HepG2 (cell line): ENCODE results near the gene SPTBN4. TPM values are rescaled to one million over a fixed set of nuclear protein-coding genes. Genes with fewer than 3 reads are reported as not detected.
A peak's percentile ranks its signal among the peaks of the same experiment; 100 is the strongest.

Experiments used
- EP300 ChIP-seq, 3 experiments: sonication (generic) in 1 of 3; formaldehyde crosslinking in 1 of 3; IDR thresholded peaks; 2 replicates each; pipeline versions ENCODE4 v1.5.1 to v1.6.1; 2011 to 2020; ENCODE audit warnings: low read depth in 2 of 3, low read length in 2 of 3, borderline replicate concordance in 1 of 3, improper control_type of control experiment in 1 of 3, mild to moderate bottlenecking in 1 of 3, missing genetic modification reagents in 1 of 3, moderate library complexity in 1 of 3
- GABPB1 ChIP-seq: IDR thresholded peaks from 2 replicates; pipeline ENCODE4 v1.6.1; 2016; ENCODE audit warnings: mild to moderate bottlenecking, missing genetic modification reagents, moderate library complexity, missing compliant biosample characterization
- KDM4B ChIP-seq: sonication (generic); formaldehyde crosslinking; IDR thresholded peaks from 2 replicates; pipeline ENCODE4 v1.4.0; 2020; ENCODE audit warnings: missing genetic modification reagents
- MIER3 ChIP-seq: IDR thresholded peaks from 2 replicates; pipeline ENCODE4 v1.6.1; 2016; ENCODE audit warnings: missing compliant biosample characterization, borderline replicate concordance
- NAIF1 ChIP-seq: sonication (generic); formaldehyde crosslinking; IDR thresholded peaks from 2 replicates; pipeline ENCODE4 v1.5.0; 2020; ENCODE audit warnings: mild to moderate bottlenecking, missing genetic modification reagents, borderline replicate concordance
- NFE2 ChIP-seq: sonication (generic); formaldehyde crosslinking; IDR thresholded peaks from 2 replicates; pipeline ENCODE4 v1.4.0; 2020; ENCODE audit warnings: missing genetic modification reagents
- NR2C2 ChIP-seq: sonication (generic); formaldehyde crosslinking; IDR thresholded peaks from 2 replicates; pipeline ENCODE4 v1.4.0; 2020; ENCODE audit warnings: missing genetic modification reagents, mild to moderate bottlenecking, moderate library complexity, borderline replicate concordance
- PCBP2 ChIP-seq: fragments of 200-400 bp; formaldehyde crosslinking; optimal IDR thresholded peaks from 2 replicates; pipeline ENCODE3; 2018; ENCODE audit warnings: low read length, low read depth; ENCODE audit not compliant: poor library complexity, severe bottlenecking
- RBM39 ChIP-seq: fragments of 200-400 bp; formaldehyde crosslinking; IDR thresholded peaks from one replicate; pipeline ENCODE4 v1.6.1; 2018; ENCODE audit warnings: antibody characterized with exemption, mild to moderate bottlenecking, low read depth, low read length; ENCODE audit not compliant: poor library complexity, severe bottlenecking
- ZBTB3 ChIP-seq: sonication (generic); formaldehyde crosslinking; IDR thresholded peaks from 2 replicates; pipeline ENCODE4 v1.4.0; 2020; ENCODE audit warnings: low read depth, mild to moderate bottlenecking, moderate library complexity, missing genetic modification reagents, borderline replicate concordance
- ZFP62 ChIP-seq: sonication (generic); formaldehyde crosslinking; IDR thresholded peaks from 2 replicates; pipeline ENCODE4 v1.4.0; 2020; ENCODE audit warnings: missing genetic modification reagents
- ZNF274 ChIP-seq: sonication (generic); formaldehyde crosslinking; IDR thresholded peaks from 2 replicates; pipeline ENCODE4 v1.5.1; 2020; ENCODE audit warnings: mild to moderate bottlenecking, missing genetic modification reagents
- ZNF558 ChIP-seq: sonication (generic); formaldehyde crosslinking; IDR thresholded peaks from 2 replicates; pipeline ENCODE4 v1.9.0; 2022; ENCODE audit warnings: mild to moderate bottlenecking, missing genetic modification reagents, borderline replicate concordance
- ZSCAN20 ChIP-seq: sonication (generic); formaldehyde crosslinking; IDR thresholded peaks from 2 replicates; pipeline ENCODE4 v1.4.0; 2020; ENCODE audit warnings: missing genetic modification reagents, mild to moderate bottlenecking, borderline replicate concordance
- ZSCAN22 ChIP-seq: sonication (generic); formaldehyde crosslinking; IDR thresholded peaks from 2 replicates; pipeline ENCODE4 v1.4.0; 2020; ENCODE audit warnings: mild to moderate bottlenecking, missing genetic modification reagents
- ZSCAN31 ChIP-seq: sonication (generic); formaldehyde crosslinking; IDR thresholded peaks from 2 replicates; pipeline ENCODE4 v1.5.0; 2020; ENCODE audit warnings: low read depth, mild to moderate bottlenecking, missing genetic modification reagents
- polyA plus RNA-seq, 8 experiments: library from polyadenylated mRNA; depleted of rRNA in 3 of 8; stranded (reverse) in 7 of 8; unstranded in 1 of 8; fragments of >200 nt; fragmentation: Illumina TruSeq in 4 of 8; extraction: Trizol in 4 of 8; gene quantifications; 2 replicates each; pipeline versions ENCODE4 v1.2.1 to v1.2.3, GENCODE V29; 2011 to 2016; ENCODE audit warnings: low read depth in 4 of 8, missing spikeins in 1 of 8, mixed read lengths in 1 of 8; ENCODE audit not compliant: insufficient read depth in 1 of 8
- total RNA-seq, 5 experiments: library from RNA; depleted of rRNA; stranded (reverse); fragments of >200 nt; fragmentation: Illumina TruSeq; extraction: Trizol; gene quantifications; 2 replicates each; pipeline ENCODE4 v1.2.3, GENCODE V29; 2016; ENCODE audit warnings: low read depth in 1 of 5
- TF ChIP-seq, protein P1 (sequence below): sonication (generic); formaldehyde crosslinking; IDR thresholded peaks from 2 replicates; pipeline ENCODE4 v1.4.0; 2020; ENCODE audit warnings: low read depth, mild to moderate bottlenecking, missing genetic modification reagents
- TF ChIP-seq, protein P2 (sequence below): sonication (generic); formaldehyde crosslinking; IDR thresholded peaks from 2 replicates; pipeline ENCODE4 v1.4.0; 2020; ENCODE audit warnings: missing genetic modification reagents, mild to moderate bottlenecking, borderline replicate concordance

The SPTBN4 gene
- total and polyA plus RNA-seq, 2 of the 13 experiments (the other 11 are each of a cell fraction or from before 2014, with no cell fraction given) = 0.11 TPM

DNA sequence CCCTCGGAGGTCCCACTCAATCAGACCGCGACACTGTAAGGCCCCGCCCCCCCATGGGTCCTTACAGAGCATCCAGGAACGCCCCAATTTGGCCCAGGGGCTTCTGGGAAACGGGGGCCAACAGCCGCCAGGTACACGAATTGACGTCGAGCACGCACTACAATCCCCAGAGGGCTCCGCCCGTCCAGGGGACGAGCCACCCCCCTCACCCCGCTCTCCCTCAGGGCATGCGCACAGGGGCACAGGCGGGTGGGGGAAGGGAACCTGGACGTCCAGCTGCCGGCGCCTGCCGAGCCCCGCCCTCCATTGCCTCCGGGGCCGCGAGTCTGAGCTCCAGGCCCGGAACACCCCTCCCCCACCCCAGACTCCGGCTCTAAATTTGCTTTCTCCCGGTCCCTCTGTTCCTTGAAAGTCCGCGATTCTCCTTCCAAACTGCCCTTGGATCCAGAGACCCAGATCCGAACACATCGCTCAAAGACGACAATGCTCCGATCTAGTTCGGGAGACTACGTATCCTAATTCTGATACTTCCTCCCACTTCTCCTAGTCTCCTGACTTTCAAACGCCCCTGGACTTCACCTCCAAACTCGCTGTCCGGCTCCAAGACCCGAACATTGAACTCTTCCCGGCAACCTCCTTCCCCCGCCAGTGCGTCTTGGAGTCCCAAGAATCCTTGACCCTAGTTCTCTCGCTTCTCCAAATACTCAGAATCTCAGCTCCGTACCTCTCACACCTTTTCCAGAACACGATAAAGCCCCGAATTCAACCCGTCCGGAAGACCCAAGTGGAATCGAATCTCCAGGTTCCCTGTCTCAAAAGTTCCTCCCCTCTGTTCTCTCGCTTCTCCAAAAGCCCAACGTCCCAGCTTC, 23.4 kb upstream of the SPTBN4 start (continued):
- TF ChIP-seq, protein P1, sequence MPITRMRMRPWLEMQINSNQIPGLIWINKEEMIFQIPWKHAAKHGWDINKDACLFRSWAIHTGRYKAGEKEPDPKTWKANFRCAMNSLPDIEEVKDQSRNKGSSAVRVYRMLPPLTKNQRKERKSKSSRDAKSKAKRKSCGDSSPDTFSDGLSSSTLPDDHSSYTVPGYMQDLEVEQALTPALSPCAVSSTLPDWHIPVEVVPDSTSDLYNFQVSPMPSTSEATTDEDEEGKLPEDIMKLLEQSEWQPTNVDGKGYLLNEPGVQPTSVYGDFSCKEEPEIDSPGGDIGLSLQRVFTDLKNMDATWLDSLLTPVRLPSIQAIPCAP = no peak
- TF ChIP-seq ZSCAN20 (CRISPR knock-in tag) (no peak), ZNF558 (CRISPR knock-in tag) (no peak), EP300 (IDR thresholded peaks at IDR 0.05; ENCODE audit: low read depth in 2 of 2, low read length in 2 of 2) (peak in 1 of 2 experiments; percentile 47; a peak in 1 of 4 replicates), EP300 (CRISPR knock-in tag; IDR thresholded peaks at IDR 0.05; ENCODE audit: borderline replicate concordance) (no peak), KDM4B (CRISPR knock-in tag) (no peak), RBM39 (no peak), NFE2 (no peak), ZFP62 (CRISPR knock-in tag) (no peak), NR2C2 (CRISPR knock-in tag) (peak; percentile 78), PCBP2 (no peak), GABPB1 (CRISPR knock-in tag) (peak; percentile 84), ZNF274 (CRISPR knock-in tag) (no peak), ZSCAN31 (CRISPR knock-in tag) (no peak), ZSCAN22 (CRISPR knock-in tag) (no peak), MIER3 (CRISPR knock-in tag) (0 out of 2 replicates have a peak, but pooled peaks have one; percentile 84), NAIF1 (CRISPR knock-in tag) (no peak), ZBTB3 (CRISPR knock-in tag) (no peak)
- TF ChIP-seq, protein P2, sequence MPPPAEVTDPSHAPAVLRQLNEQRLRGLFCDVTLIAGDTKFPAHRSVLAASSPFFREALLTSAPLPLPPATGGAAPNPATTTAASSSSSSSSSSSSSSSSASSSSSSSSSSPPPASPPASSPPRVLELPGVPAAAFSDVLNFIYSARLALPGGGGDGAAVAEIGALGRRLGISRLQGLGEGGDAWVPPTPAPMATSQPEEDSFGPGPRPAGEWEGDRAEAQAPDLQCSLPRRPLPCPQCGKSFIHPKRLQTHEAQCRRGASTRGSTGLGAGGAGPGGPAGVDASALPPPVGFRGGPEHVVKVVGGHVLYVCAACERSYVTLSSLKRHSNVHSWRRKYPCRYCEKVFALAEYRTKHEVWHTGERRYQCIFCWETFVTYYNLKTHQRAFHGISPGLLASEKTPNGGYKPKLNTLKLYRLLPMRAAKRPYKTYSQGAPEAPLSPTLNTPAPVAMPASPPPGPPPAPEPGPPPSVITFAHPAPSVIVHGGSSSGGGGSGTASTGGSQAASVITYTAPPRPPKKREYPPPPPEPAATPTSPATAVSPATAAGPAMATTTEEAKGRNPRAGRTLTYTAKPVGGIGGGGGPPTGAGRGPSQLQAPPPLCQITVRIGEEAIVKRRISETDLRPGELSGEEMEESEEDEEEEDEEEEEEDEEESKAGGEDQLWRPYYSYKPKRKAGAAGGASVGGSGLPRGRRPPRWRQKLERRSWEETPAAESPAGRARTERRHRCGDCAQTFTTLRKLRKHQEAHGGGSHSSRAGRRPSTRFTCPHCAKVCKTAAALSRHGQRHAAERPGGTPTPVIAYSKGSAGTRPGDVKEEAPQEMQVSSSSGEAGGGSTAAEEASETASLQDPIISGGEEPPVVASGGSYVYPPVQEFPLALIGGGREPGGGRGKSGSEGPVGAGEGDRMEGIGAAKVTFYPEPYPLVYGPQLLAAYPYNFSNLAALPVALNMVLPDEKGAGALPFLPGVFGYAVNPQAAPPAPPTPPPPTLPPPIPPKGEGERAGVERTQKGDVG (CRISPR knock-in tag) = no peak
